Measurements from ENCODE around the gene C12orf60.

Gene C12orf60

DNA sequence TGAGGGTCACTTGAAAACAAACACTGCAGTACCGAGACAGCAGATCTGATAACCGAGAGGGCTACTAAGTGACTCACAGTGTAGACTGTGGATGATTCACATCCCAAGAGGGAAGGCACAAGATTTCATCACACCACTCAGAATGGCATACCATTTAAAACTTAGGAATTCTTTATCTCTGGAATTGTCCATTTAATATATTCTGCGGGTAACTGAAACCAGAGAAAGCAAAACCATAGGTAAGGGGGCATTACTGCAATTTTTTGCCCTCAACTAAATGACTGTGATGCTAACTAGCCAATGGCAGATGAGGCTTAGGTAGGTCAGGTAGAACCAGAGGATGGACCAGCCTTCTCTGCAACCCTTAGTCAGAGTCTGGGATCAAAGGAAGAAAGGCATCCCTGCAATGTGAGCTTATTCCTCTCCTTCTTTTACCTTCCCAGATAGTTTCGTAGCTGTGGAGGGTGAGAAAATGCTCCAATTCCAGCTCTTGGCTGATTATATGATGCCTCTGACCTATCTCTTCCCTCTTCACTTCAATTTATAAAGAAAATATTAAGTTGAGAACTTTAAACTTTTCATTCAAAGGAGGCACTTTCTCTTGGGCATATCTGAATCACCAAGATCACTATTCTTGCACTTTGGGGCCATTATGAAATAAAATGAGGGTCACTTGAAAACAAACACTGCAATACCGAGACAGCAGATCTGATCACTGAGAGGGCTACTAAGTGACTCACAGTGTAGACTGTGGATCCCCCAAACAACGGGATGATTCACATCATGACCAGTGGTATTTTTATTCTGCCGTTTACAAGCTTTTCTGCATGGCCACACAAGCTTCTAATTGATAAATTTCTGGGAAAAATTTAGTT lies 33.1 kb downstream of the C12orf60 start:
- DNase-seq (ENCODE audit: low read depth), result no peak

DNA sequence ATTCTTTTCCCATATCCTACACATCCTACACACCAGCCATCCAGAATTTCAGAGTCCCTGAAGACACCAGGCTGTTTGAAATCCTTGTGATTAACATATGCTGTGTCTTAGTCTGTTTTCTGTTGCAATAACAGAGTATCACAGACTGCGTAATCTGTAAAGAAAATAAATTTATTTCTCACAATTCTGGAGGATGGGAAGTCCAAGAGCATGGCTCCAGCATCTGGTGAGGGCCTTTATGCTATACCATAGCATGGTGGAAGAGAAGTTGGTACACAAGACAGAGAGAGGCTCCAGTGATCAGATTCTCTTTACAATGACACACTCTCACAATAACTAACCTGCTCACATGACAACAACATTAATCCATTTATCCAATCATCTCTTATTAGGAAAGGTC lies 35.8 kb downstream of the C12orf60 start:
- DNase-seq (ENCODE audit: low read depth), result no peak

DNA sequence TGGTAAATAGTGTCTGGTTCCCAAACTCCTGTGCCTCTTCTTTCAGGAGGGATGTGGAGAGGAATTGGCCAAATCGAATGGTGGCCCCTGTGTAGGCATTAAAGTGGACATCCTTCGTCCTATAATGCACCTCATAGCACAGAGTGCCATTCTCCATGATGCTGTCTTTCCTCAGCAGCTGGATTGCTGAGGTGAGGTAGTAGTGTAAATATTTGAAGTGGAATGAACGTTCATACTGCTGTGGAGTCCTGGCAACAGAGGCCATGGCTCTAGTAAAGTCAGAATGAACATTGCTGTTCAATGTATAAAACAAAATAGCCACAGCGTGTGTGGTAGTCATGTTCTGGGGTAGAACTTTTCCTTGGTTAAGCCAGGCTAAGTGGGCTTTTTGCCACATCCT lies 37.1 kb downstream of the C12orf60 start:
- DNase-seq (ENCODE audit: low read depth), result no peak

DNA sequence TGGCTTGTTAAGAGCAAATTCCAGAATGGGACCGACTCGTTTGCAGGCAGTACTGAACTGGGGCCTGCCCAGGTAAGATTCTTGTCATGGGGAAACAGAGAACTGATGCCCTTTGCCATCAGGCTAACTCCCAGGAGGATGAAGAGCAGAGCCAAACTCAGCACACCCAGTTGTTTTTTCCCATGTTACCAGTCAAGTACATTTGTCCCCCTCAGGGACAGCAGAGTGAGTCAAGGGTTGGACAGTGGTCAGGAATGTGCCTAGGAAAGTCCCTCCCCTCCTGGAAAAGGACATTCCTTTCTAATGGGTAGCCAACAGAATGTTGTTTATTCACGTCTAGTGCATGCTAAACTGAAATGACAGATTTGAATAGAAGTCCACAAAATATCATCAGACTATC lies 38.3 kb downstream of the C12orf60 start:
- DNase-seq (ENCODE audit: low read depth), result no peak

DNA sequence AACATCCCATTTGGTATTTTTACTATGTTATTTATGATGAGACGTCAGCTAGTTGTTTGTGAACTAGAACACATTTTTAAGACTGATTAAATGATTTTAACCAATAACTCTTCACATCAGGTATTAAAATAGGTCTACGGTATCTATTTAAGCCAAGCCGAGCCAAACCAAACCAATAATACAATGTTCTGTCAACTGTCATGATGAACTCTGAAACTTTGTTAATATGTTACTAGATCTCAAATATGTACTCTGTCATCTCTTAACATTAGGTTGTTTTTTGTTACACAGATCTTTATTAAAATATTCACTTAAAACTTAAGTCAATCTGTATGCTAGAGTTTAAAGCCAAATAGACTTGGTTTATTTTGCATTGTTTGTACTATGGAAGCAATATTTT lies 38.8 kb downstream of the C12orf60 start:
- no peak for DNase-seq (ENCODE audit: low read depth)

DNA sequence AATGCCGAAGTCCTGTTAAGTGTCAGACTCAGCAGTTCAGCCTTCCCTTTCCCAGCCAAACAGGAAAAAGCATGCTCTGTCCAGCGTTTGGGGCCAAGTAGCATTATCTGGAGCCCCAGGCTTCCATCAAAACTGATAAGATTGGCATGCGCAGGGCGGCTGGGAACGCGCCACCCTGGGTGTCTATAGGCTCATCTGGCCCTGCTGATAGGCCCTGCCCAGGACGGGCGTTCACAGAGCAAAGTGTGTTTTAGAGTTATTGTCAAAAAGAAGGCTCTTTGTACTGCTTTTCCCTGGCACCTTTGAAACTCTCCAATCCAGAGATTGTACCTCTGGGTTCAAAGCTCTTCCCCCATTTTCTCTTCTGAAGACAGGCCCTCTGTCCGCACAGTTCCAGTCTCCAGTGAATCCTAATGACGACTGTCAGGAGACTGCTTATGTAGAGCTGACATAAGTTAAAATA lies 40.0 kb downstream of the C12orf60 start, which contains the start of gene ART4:
TSS of gene ART4 (minus strand) at position 102 of the 463 bp plus-strand sequence. CDS start 413 bp downstream, outside the sequence.
- DNase-seq (ENCODE audit: low read depth), result peak; percentile 26

DNA sequence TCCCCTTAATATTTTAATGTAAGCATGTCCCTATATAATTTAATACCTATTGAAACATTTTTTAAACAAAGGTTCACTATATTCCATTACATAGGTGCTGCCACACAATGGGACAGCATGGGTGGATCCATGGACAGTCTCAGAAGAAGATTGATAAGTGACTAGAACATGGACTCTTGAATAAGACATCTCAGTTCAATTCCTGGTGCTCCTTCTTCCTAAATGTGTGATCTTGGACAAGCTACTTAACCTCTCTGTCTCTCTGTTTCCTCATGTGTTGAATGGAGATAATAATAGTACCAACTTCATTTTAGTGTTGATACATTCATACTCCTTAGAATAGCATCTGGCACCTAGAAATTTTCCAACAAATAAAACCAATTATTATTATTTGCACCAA lies 40.9 kb downstream of the C12orf60 start:
- no peak for DNase-seq (ENCODE audit: low read depth)

DNA sequence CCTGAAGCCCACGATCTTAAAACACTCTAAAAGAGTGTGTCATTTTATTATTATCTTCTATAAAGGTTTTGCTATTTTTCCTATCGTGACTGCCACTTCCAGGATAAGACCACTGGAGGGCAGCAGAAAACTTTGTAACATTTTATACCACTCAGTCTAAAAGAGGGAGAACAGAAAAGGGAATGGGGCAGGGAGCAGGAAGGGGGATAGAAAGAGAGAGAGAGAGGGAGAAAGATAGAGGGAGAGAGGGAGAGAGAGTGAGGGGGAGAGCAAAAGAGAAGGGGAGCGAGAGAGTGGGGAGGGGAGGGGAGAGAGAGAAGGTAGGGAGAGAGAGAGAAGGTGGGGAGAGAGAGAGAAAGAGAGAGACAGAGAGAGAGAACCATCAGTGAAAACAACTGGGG lies 41.9 kb downstream of the C12orf60 start:
- DNase-seq (ENCODE audit: low read depth), result no peak

DNA sequence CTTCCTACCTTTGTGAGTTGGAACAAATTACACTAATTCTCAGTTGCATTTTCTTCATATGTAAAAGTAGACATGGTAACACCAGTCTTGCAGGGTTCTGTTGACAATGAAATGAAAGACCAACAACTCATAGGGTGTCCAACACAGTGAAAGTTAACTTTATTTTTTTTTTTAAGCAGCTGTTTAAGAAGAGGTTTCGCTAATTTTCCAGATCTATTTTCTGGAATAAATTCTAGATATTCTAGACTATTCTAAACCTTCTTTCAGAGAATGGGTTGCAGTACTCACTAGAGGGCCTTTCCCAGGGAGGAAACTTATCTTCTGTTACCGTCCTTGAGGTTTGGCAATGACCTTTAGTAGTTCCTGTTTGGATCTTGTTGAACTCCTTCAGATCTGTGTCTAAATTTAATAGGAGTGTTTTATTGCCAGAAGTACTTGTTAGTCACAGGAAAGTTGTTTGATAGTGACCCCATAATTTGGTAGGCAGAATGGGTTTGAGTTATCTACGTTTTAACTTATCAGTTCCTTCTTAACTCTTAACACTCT lies 42.6 kb downstream of the C12orf60 start:
- no peak for DNase-seq (ENCODE audit: low read depth)

DNA sequence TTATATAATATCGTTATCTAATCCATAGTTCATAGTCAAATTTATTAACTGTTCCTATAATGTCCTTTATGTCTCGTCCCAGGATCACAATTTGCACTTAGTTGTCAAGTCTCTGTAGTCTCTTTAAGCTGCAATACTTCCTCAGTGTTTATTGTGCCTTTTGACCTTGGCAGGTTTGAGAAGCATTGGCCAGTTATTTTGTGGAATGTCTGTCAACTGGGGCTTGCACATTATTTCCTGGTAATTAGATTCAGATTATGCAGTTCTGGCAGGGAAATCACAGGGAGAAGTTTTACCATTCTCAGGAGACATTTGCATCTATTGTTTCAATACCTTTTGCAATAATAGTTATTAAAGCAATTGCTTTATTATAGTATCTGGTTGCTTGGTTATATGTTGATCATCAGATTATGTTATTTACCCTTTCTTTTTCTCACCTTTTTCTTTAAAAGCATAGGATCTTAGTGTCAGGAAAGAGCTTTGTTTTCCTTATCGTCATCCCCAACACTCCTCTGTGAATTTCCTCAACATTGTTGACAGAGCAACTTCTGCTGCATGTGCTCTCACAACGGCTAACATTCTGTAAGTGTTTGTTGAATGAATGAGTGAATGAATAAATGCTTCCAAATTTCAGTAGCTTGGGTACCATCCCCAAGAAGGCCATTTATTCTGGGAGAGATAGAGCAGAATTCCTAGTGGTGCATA lies 43.6 kb downstream of the C12orf60 start:
- DNase-seq (ENCODE audit: low read depth), result no peak

DNA sequence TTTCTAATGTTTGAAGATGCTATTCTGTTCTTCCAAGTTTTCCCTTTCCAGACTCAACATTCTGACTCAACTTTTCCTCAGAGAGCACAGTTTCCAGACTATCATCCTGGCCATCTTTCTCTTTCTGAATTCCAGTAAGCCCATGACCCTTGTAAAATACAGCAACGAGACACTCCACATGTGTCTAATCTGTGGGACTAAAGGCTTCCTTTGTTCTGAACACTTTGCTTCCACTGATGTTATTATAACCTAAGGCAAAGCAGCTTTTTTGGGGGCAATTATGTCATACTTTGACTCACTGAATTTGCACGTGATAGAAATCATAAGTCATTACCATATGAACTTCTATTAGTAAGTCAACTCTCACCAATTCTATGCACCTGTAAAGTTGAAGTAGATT lies 46.2 kb downstream of the C12orf60 start:
- DNase-seq (ENCODE audit: low read depth), result no peak

DNA sequence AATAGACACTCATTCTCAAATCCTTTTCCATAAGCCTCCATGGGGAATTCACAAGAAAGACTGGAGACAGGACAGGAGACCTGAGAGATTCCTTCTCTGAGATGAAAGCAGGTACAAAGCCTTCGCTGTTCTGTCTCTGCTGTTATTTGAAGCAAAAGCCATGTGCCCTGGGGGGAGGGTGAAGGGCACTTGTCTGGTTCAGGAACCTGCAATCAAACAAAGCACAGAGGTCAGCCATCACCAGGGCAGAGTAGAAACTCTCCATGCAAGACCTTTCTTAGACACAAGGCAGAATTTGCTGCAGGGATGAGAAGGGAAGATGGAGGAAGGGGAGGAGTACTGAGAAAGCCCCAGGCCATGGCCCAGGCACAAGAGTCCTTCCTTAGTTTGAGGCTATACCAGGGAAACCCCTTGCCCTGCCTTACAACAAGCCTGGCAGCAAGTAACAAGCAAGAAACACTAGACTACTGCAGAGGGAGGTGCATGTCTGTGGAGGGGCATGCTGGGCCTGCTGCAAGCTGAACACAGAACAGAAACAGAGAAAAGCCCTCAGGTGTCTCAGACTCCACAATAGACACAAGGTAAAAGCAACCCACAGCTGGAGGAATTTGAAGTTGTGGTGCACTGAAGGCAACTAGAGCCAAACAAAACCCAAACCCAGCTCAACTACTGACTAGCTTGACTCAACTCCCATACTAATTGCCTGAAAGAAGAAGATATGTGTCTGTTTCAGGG lies 47.6 kb downstream of the C12orf60 start:
- no peak for DNase-seq (ENCODE audit: low read depth)

DNA sequence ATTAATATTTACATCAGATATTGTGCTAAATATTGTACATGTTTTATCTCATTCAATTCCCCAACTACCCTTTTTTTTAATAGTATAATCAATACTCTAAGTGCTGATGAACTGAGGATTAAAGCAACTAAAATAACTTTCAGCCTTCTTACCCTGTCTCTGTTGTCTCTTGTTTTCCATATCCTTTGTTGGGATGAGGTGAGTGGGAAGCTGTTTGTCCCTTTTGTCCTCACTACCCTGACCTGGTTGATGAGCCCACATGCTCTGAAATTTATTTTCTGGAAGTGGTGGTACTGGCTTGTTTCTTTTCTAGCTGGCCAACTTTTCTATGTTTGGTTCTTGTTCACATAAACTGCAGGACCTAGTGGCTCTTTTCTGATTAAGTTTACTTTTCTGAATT lies 49.4 kb downstream of the C12orf60 start:
- no peak for DNase-seq (ENCODE audit: low read depth)

DNA sequence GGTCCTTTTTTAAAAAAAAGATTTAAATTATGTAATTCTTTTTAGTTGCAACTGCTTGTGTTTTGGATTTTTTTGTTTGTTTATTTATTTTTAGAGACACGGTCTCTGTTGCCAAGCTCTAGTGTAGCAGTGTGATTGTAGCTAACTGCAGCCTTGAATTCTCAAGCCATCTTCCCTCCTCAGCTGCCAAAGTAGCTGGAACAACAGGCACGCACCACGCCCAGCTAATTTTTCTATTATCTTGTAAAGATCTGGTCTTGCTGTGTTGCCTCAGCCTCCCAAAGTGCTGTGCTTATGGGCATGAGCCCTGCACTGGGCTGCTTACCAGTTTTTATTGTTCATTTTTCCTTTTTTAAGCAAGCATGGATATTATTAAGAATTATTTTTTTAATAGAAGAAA lies 50.5 kb downstream of the C12orf60 start:
- no peak for DNase-seq (ENCODE audit: low read depth)

DNA sequence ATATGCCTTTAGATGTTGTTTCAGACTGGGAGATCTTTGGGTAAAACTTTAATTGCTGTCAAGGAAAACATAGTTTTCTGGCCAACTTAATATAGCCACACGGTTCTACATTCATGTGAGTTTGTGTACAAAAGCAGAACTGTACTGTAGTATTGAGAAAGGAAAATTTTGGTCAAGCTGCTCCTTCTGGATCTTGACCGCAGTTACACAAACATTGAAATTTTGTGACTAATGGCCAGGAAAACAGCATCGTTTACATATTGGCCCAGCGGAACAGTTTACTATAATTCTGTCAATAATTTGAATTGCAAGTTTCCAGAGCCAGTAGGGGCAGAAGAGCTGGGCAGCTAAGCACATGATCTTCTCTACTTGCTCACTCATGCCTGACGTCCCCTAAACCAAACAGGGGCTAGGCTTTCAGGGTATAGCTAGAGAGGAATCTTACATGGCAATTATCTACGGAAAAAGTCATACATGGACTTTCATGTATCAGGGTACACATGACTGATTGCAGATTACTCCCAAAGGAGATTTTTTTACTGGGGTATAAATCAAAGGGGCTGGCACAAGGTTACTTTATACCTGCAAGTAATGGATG lies 51.2 kb downstream of the C12orf60 start:
- DNase-seq (ENCODE audit: low read depth), result no peak

DNA sequence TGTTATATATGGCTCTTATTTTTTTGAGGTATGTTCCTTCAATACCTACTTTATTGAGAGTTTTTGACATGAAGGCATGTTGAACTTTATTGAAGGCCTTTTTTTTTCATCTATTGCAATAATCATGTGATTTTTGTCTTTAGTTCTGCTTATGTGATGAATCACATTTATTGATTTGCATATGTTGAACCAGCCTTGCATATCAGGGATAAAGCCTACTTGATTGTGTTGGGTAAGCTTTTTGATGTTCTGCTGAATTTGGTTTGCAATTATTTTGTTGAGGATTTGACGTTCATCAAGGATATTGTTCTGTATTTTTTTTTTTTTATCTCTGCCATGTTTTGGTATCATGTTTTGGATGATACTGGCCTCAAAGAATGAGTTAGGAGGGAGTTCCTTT lies 55.0 kb downstream of the C12orf60 start:
- DNase-seq (ENCODE audit: low read depth), result no peak

DNA sequence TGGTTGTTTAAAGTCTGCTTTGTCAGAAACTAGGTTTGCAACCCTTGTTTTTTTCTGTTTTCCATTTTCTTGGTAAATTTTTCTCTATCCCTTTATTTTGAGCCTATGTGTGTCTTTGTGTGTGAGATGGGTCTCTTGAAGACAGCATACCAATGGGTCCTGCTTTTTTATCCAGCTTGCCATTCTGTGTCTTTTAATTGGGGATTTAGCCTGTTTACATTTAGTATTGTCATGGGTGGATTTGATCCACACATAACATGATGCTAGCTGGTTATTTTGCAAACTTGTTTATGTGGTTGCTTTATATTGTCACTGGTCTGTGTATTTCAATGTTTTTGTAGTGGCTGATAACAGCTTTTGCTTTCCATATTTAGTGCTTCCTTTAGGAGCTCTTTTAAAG lies 57.0 kb downstream of the C12orf60 start:
- DNase-seq (ENCODE audit: low read depth), result no peak

DNA sequence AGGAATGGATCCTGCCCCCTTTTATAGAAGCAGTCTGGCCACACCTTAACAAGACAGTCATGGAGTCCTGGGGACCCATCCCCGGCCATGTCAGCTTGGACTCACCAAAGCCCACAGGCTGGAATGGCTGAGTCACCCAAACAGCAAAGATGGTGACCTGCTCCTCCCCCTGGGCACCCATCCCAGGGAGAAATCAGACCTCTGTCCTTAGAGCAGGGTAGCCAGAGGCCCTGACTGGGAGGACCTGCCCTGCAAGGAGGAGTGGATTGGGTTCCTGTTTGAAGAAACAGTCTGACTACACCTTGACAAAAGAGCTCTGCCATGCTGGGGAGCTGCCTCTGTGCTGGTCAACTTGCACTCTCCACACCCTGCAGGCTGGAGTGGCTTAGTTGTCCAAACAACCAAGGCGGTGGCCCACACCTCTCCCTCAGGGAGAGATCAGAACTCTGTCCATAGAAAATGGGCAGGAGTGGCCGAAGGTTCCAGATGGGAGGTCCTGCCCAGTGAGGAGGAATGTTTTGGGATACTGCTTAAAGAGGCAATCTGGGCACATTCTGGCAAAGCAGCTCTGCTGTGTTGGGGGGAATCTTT lies 65.5 kb downstream of the C12orf60 start:
- no peak for DNase-seq (ENCODE audit: low read depth)

DNA sequence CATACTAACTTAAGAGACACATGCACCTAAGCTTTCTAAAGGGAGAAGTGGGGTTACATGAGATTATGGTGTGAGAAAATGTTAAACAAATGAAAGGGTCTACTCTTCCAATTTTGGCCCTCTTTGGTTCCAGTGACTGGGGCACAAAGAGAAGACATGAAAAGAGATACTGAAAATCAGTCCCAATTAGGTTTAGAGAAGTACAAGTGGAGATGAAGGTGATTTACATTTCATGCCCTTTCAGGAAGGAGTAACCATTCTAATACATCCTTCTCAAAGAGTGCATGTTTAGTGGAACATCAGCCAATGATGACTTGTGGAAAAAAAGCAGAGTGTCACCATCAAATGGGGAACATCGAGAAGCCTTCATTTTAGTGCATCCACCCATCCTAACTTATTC lies 67.8 kb downstream of the C12orf60 start:
- no peak for DNase-seq (ENCODE audit: low read depth)

DNA sequence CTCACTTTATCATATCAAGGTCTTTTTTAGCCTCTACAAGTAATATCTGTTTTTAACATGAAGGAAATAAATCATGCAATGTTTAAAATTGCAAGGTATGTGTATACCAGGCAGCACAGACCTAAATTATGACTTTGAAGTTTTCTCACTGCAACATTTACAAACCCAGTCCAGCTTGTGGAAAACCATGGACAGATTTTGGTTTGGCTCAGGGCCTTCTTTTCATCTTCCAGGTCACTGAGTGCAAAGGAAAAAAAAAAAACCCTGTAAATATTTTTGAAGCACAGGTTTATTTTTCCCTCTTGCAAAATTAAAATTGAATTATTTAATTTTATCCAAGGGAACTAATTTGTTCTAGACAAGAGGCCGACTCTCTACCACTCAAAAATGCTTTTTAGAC lies 68.4 kb downstream of the C12orf60 start:
- no peak for DNase-seq (ENCODE audit: low read depth)

DNA sequence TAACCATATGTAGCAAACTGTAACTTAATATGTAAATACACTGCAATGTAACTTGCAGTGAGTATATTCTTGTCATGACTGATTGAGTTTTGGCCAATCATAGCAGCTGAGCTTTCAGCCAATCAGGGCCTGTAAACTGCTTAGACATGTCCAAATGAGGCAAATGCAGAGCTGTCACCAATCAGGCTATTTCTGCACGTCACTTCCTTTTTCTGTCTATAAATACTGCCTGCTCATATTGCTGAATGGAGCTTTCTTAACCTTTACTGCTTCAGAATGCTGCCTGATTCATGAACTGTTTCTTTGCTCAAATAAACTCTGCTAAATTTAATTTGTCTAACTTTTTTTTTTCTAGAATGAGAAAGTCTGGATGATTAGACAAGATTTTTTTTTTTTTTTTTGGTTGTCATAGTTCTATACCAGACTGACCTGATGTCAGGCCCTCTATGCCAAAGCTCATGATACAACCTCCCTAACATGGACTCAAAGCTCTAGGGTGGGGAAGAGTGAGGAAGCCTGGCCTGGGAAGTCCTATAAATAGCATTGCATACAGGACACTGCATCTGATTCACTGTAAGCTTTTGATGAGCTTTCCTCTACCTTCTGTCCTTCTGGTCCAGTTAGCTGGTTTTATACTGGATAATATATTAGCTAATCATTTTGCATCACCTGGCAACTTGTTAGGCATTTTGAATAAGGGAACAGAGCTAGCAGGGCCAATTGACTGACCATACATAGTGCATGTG lies 70.1 kb downstream of the C12orf60 start:
- no peak for DNase-seq (ENCODE audit: low read depth)

All from CMK (cell line).